CD14-positive monocyte (primary cell): ENCODE results near the gene NEO1. TPM values are rescaled to one million over a fixed set of nuclear protein-coding genes. Genes with fewer than 3 reads are reported as not detected.

Experiments
- DNase-seq, 3 donors: peaks; one replicate each; pipeline ENCODE4 v3.0.0-alpha.2; 2011 to 2022
- H2AFZ ChIP-seq: 2 replicates; pipeline ENCODE4 v1.6.0; 2012; ENCODE audit warnings: mild to moderate bottlenecking, low read depth, low read length, inconsistent platforms; ENCODE audit not compliant: insufficient read depth, poor library complexity, severe bottlenecking
- H3K27ac ChIP-seq, 2 donors: 1 replicate in 1 of 2; 2 replicates in 1 of 2; pipeline ENCODE4 v1.5.1; 2012 to 2013; ENCODE audit warnings: low read length in 2 of 2, control low read depth in 1 of 2, inconsistent platforms in 1 of 2, low read depth in 1 of 2, mild to moderate bottlenecking in 1 of 2
- H3K27me3 ChIP-seq, 2 donors: one replicate each; pipeline versions ENCODE4 v1.6.0 to v1.6.1; 2011 to 2013; ENCODE audit warnings: low read length in 2 of 2; ENCODE audit not compliant: control insufficient read depth in 2 of 2, insufficient read depth in 2 of 2
- H3K36me3 ChIP-seq, 2 donors: replicated peaks in 1 of 2; 1 replicate in 1 of 2; 2 replicates in 1 of 2; pipeline versions ENCODE4 v1.5.1 to v1.6.1; 2012 to 2013; ENCODE audit warnings: low read length in 2 of 2, control low read depth in 1 of 2, inconsistent platforms in 1 of 2, mild to moderate bottlenecking in 1 of 2; ENCODE audit not compliant: insufficient read depth in 2 of 2, control insufficient read depth in 1 of 2
- H3K4me1 ChIP-seq, 2 donors: 1 replicate in 1 of 2; 2 replicates in 1 of 2; pipeline versions ENCODE4 v1.5.1 to v1.6.1; 2012 to 2013; ENCODE audit warnings: low read length in 2 of 2, control low read depth in 1 of 2, inconsistent platforms in 1 of 2, mild to moderate bottlenecking in 1 of 2, moderate library complexity in 1 of 2; ENCODE audit not compliant: insufficient read depth in 2 of 2, control insufficient read depth in 1 of 2
- H3K4me2 ChIP-seq: replicated peaks from 2 replicates; pipeline ENCODE3; 2012; ENCODE audit warnings: low read length, moderate library complexity, mild to moderate bottlenecking; ENCODE audit not compliant: poor library complexity, severe bottlenecking; ENCODE audit errors: extremely low read depth
- H3K4me3 ChIP-seq, 3 experiments: fragments of 200-600 bp in 1 of 3; sonication (generic) in 1 of 3; replicated peaks in 1 of 3; 1 replicate in 2 of 3; 2 replicates in 1 of 3; pipeline ENCODE4 v1.5.1; 2011 to 2013; ENCODE audit warnings: low read length in 3 of 3, mild to moderate bottlenecking in 3 of 3, control low read depth in 2 of 3, low read depth in 2 of 3, inconsistent platforms in 1 of 3, moderate library complexity in 1 of 3
- H3K79me2 ChIP-seq: 2 replicates; pipeline ENCODE4 v1.6.0; 2012; ENCODE audit warnings: mild to moderate bottlenecking, control low read depth, inconsistent platforms, low read length, moderate library complexity; ENCODE audit not compliant: insufficient read depth
- H3K9ac ChIP-seq: 2 replicates; pipeline ENCODE4 v1.6.0; 2017; ENCODE audit warnings: low read length, mild to moderate bottlenecking; ENCODE audit not compliant: insufficient read depth, poor library complexity, severe bottlenecking
- H3K9me3 ChIP-seq, 2 donors: replicated peaks in 1 of 2; 1 replicate in 1 of 2; 2 replicates in 1 of 2; pipeline versions ENCODE4 v1.5.1 to v1.6.1; 2012 to 2013; ENCODE audit warnings: low read length in 2 of 2, control low read depth in 1 of 2; ENCODE audit not compliant: control insufficient read depth in 1 of 2, insufficient read depth in 1 of 2
- H4K20me1 ChIP-seq: 2 replicates; pipeline ENCODE4 v1.6.0; 2012; ENCODE audit warnings: mild to moderate bottlenecking, low read length, control low read depth, moderate library complexity; ENCODE audit not compliant: insufficient read depth
- H3K27ac Mint-ChIP-seq, 7 donors: one replicate each; pipeline ENCODE4 v1.8.0; 2020; ENCODE audit warnings: mild to moderate bottlenecking in 7 of 7, mixed read lengths in 7 of 7, moderate library complexity in 6 of 7, inconsistent platforms in 2 of 7
- H3K27me3 Mint-ChIP-seq, 3 donors: one replicate each; pipeline ENCODE4 v1.8.0; 2021 to 2022; ENCODE audit warnings: low read depth in 3 of 3, mild to moderate bottlenecking in 3 of 3, mixed read lengths in 3 of 3, moderate library complexity in 3 of 3, inconsistent platforms in 1 of 3
- H3K36me3 Mint-ChIP-seq, 2 donors: one replicate each; pipeline ENCODE4 v1.8.0; 2020; ENCODE audit warnings: mixed read lengths in 2 of 2, inconsistent platforms in 1 of 2, mild to moderate bottlenecking in 1 of 2
- H3K4me1 Mint-ChIP-seq: one replicate; pipeline ENCODE4 v1.8.0; 2020; ENCODE audit warnings: mild to moderate bottlenecking, mixed read lengths
- H3K4me3 Mint-ChIP-seq, 2 donors: one replicate each; pipeline ENCODE4 v1.8.0; 2020; ENCODE audit warnings: mild to moderate bottlenecking in 2 of 2, mixed read lengths in 2 of 2, moderate library complexity in 1 of 2
- H3K9me3 Mint-ChIP-seq, 7 donors: one replicate each; pipeline ENCODE4 v1.8.0; 2020 to 2022; ENCODE audit warnings: mixed read lengths in 7 of 7, mild to moderate bottlenecking in 6 of 7, moderate library complexity in 6 of 7, inconsistent platforms in 2 of 7
- WGBS: methylation state at CpG from one replicate; pipeline ENCODE4 v1.1.5; 2013; ENCODE audit warnings: missing lambda C conversion rate; ENCODE audit not compliant: insufficient coverage; 5-methylcytosine and 5-hydroxymethylcytosine counted together
- intact Hi-C, 2 donors: fragments of 100-400 bp; cut with micrococcal nuclease; formaldehyde crosslinking; loops; one replicate each; pipeline versions ENCODE4 v1.15.0 to v1.15.1; 2023
- polyA plus RNA-seq, 3 donors: library from polyadenylated mRNA; depleted of rRNA in 1 of 3; unstranded in 2 of 3; stranded (reverse) in 1 of 3; fragments of 300-500 nt in 2 of 3; fragments of >200 nt in 1 of 3; fragmentation: Illumina TruSeq in 2 of 3; gene quantifications; 1 replicate in 2 of 3; 2 replicates in 1 of 3; pipeline ENCODE4 v1.2.3, GENCODE V29; 2012 to 2021
- TF ChIP-seq, protein P1 (sequence below): fragments of 200-600 bp; IDR thresholded peaks from one replicate; pipeline ENCODE4 v1.8.0; 2022; ENCODE audit warnings: antibody characterized with exemption, mild to moderate bottlenecking

The NEO1 gene
- polyA plus RNA-seq, 3 donors = 0.03 to 0.06 TPM; not detected in 1

DNA sequence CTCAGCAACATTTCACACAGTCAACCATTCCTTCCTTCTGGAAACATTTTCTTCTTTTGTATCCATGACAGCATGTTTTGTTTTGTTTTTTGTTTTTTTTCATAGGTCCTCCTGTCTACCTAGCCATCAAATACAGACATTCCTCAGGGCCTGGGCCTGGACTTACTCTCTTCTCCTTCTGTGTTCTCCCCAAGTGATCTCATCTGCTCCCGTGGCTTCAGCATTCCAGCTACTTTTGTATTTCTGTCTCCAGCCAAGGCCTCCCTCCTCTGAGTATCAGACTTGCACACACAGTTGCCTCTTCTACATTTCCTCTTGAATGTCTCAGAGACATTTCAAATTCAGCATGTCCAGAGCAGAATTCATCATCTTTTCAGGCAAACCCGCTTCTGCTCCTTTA is 234.0 kb downstream of the NEO1 start:
- no peaks in the 10 kb centered on the region for H3K9me3 ChIP-seq
- peaks cover 50% of the 10 kb centered on the region in 2 donors for H3K4me1 ChIP-seq
- H3K27ac ChIP-seq = peak overlapping the region; percentile 2 to 69
- WGBS = 79% methylated on average over 2 of the region's 2 CpGs
- Mint-ChIP-seq H3K27me3 (peaks cover 2 to 6% (median 2%) of the 10 kb centered on the region in 3 donors), H3K36me3 (no peaks in the 10 kb centered on the region), H3K4me1 (peaks cover 47% of the 10 kb centered on the region), H3K9me3 (no peaks in the 10 kb centered on the region), H3K4me3 (peak overlapping the region in 1 of 2 donors; percentile 56), H3K27ac (peak overlapping the region; percentile 77 to 94 (median 89))
- no peaks in the 10 kb centered on the region for H3K36me3 ChIP-seq
- H3K27me3 ChIP-seq = peaks cover 0 to 4% of the 10 kb centered on the region in 2 donors
- no peaks in the 10 kb centered on the region for H3K79me2 ChIP-seq
- H2AFZ ChIP-seq = peak overlapping the region; percentile 26
- H3K9ac ChIP-seq = no peak overlapping the region
- no peaks in the 10 kb centered on the region for H4K20me1 ChIP-seq
- TF ChIP-seq, protein P1, sequence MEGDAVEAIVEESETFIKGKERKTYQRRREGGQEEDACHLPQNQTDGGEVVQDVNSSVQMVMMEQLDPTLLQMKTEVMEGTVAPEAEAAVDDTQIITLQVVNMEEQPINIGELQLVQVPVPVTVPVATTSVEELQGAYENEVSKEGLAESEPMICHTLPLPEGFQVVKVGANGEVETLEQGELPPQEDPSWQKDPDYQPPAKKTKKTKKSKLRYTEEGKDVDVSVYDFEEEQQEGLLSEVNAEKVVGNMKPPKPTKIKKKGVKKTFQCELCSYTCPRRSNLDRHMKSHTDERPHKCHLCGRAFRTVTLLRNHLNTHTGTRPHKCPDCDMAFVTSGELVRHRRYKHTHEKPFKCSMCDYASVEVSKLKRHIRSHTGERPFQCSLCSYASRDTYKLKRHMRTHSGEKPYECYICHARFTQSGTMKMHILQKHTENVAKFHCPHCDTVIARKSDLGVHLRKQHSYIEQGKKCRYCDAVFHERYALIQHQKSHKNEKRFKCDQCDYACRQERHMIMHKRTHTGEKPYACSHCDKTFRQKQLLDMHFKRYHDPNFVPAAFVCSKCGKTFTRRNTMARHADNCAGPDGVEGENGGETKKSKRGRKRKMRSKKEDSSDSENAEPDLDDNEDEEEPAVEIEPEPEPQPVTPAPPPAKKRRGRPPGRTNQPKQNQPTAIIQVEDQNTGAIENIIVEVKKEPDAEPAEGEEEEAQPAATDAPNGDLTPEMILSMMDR = no peak
- intact Hi-C loops = loop anchor here in 1 of 2 donors (5.0 kb wide), 1 partner anchor 351 kb away; no protein-coding TSS in a partner anchor
- DNase-seq = no peak
- H3K4me2 ChIP-seq = peak overlapping the region; percentile 53
- H3K4me3 ChIP-seq = peak overlapping the region in 1 of 3 experiments; percentile 20

DNA sequence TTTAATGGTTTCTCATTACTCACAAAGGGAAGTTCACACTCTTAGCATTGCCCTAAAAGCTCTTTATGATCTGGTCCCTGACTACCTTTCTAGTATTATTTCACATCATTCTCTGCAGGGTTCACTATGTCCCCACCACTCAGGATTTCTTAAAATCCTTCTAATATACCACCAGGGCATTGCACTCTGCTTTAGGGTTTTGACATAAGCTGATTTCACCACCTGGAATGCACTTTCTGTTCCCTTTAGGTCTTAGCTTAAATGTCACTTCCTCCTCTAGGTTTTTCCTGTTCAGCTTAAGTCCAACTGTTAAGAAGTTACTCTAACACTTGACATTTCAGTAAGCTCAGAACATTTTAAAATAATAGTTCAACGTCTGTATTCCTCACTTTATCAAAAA is 234.8 kb downstream of the NEO1 start:
- peak overlapping the region; percentile 69 to 70 for H3K27ac ChIP-seq
- H3K4me1 Mint-ChIP-seq = peaks cover 47% of the 10 kb centered on the region

More for the DNA sequence above, 234.8 kb downstream of the NEO1 start:
- peak; percentile 62 to 86 (median 71) for DNase-seq
- Histone ChIP-seq H3K9ac (no peak overlapping the region), H3K4me2 (peak overlapping the region; percentile 53), H4K20me1 (no peaks in the 10 kb centered on the region), H3K36me3 (no peaks in the 10 kb centered on the region), H2AFZ (peak overlapping the region; percentile 44), H3K27me3 (peaks cover 0 to under 1% of the 10 kb centered on the region in 2 donors), H3K9me3 (no peaks in the 10 kb centered on the region), H3K4me3 (peak overlapping the region in 1 of 3 experiments; percentile 20), H3K4me1 (peaks cover 50% of the 10 kb centered on the region in 2 donors), H3K79me2 (no peaks in the 10 kb centered on the region)
- peak overlapping the region in 1 of 2 donors; percentile 69 for H3K4me3 Mint-ChIP-seq
- peak overlapping the region; percentile 83 to 95 (median 92) for H3K27ac Mint-ChIP-seq
- H3K9me3 Mint-ChIP-seq = no peaks in the 10 kb centered on the region
- intact Hi-C loops = loop anchor here in 1 of 2 donors (5.0 kb wide), 1 partner anchor 350 kb away; no protein-coding TSS in a partner anchor
- no CpG with 5 or more reads among the region's 1 CpG for WGBS
- H3K27me3 Mint-ChIP-seq = peaks cover 0 to 3% (median 1%) of the 10 kb centered on the region in 3 donors
- TF ChIP-seq, protein P1 = no peak
- peaks cover 0 to 2% of the 10 kb centered on the region in 2 donors for H3K36me3 Mint-ChIP-seq
